Vagina (tissue), 2 donors: ENCODE measurements around the gene TENM4.

Experiments used
- POLR2A ChIP-seq, 2 donors: fragments of 450-650 bp; IDR thresholded peaks; one replicate each; pipeline ENCODE4 v1.6.1; 2017; ENCODE audit warnings: antibody characterized with exemption in 2 of 2, mild to moderate bottlenecking in 2 of 2, moderate library complexity in 2 of 2
- TF ChIP-seq, protein P1 (sequence below), 3 experiments: fragments of 450-650 bp in 2 of 3; fragments of 200-600 bp in 1 of 3; sonication (generic) in 1 of 3; IDR thresholded peaks; one replicate each; pipeline ENCODE4 v1.5.1; 2017 to 2019; ENCODE audit warnings: antibody characterized with exemption in 3 of 3, mild to moderate bottlenecking in 2 of 3, moderate library complexity in 2 of 3

DNA sequence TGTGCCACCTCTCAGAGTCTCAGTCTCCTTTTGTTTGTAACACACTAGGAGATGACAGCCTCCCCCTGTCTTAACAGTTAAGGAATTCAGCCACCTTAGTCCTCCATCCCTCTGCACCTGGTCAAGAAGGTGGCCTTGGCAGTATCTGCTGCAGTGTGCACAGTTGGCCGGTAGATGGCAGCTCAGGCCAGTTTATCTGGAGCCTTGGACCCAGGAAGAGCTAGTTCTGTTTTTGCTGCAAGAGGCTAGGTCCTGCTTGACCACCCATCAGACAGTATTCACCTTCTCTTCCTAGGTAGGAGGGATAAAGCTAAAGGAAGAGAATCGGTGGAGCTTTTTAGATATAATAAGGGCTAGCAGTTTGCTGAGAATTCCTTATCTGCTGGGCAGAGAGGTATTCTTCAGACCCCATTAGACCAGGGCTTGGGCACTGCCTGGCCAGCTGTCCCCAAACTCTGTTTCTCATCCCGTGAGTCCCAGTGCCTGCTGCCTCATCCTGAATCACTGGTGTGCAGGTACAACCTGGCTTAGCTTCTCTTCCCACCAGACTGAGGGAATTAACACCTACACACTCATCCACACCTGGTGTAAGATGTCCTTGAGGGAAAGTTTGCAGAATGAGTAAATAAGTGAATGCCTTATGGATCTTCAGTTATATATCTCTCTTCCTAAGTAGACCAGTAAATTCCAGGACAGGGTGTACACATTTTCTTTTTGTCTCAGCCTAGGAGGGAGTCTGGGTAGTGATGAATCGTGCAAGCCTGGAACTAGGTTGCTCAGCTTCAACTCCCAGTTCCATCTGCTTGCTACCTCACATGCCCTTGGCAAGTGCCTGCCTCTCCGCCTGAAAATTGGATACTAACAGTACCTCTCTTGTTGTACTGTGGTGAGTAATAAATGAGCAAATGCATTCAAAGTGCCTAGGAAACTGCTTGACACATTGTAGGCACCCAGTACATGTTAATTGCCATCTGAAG, 795.3 kb downstream of the TENM4 start:
- TF ChIP-seq, protein P1, sequence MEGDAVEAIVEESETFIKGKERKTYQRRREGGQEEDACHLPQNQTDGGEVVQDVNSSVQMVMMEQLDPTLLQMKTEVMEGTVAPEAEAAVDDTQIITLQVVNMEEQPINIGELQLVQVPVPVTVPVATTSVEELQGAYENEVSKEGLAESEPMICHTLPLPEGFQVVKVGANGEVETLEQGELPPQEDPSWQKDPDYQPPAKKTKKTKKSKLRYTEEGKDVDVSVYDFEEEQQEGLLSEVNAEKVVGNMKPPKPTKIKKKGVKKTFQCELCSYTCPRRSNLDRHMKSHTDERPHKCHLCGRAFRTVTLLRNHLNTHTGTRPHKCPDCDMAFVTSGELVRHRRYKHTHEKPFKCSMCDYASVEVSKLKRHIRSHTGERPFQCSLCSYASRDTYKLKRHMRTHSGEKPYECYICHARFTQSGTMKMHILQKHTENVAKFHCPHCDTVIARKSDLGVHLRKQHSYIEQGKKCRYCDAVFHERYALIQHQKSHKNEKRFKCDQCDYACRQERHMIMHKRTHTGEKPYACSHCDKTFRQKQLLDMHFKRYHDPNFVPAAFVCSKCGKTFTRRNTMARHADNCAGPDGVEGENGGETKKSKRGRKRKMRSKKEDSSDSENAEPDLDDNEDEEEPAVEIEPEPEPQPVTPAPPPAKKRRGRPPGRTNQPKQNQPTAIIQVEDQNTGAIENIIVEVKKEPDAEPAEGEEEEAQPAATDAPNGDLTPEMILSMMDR (IDR thresholded peaks at IDR 0.05), result peak; percentile 82 to 93 (median 87)
- no peak for TF ChIP-seq POLR2A (IDR thresholded peaks at IDR 0.05)
